Suprapubic skin (tissue), 3 donors: ENCODE data around the gene BRD3OS.

Source experiments
- POLR2A ChIP-seq, 2 donors: fragments of 450-650 bp; IDR thresholded peaks; one replicate each; pipeline ENCODE4 v1.6.1; 2017; ENCODE audit warnings: antibody characterized with exemption in 2 of 2, mild to moderate bottlenecking in 2 of 2, moderate library complexity in 2 of 2
- TF ChIP-seq, protein P1 (sequence below), 2 donors: fragments of 200-600 bp in 1 of 2; fragments of 450-650 bp in 1 of 2; sonication (generic) in 1 of 2; IDR thresholded peaks; one replicate each; pipeline ENCODE4 v1.5.1; 2016 to 2019; ENCODE audit warnings: antibody characterized with exemption in 2 of 2, mild to moderate bottlenecking in 1 of 2, moderate library complexity in 1 of 2

DNA sequence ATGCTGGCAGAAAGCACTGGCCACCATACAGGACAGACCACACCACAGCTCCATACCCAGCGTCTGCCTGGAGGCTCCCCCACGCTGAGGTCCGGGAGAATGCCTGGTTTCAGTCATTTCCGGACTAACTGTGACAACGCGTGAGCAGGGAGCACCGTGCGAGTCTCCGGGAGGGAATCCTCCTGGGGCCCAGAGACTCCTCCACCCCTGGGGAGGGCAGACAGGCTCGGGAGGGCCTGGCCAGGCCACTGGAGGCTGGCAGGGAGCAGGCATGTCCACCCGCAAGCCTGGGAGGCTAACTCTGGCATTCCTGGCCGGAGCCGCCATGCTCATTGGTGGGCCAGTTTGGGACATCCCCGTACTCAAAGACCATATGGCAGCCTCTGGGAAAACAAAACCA, 6.5 kb downstream of the BRD3OS start:
- TF ChIP-seq, protein P1, sequence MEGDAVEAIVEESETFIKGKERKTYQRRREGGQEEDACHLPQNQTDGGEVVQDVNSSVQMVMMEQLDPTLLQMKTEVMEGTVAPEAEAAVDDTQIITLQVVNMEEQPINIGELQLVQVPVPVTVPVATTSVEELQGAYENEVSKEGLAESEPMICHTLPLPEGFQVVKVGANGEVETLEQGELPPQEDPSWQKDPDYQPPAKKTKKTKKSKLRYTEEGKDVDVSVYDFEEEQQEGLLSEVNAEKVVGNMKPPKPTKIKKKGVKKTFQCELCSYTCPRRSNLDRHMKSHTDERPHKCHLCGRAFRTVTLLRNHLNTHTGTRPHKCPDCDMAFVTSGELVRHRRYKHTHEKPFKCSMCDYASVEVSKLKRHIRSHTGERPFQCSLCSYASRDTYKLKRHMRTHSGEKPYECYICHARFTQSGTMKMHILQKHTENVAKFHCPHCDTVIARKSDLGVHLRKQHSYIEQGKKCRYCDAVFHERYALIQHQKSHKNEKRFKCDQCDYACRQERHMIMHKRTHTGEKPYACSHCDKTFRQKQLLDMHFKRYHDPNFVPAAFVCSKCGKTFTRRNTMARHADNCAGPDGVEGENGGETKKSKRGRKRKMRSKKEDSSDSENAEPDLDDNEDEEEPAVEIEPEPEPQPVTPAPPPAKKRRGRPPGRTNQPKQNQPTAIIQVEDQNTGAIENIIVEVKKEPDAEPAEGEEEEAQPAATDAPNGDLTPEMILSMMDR (IDR thresholded peaks at IDR 0.05): no peak
- TF ChIP-seq POLR2A (IDR thresholded peaks at IDR 0.05): no peak
